ENCODE results near the gene PPP1R15B.
A peak's percentile ranks its signal among the peaks of the same experiment; 100 is the strongest.

PPP1R15B gene

GRCh38 chr1:204420039-204421004, 8.7 kb upstream of the PPP1R15B start:
- DNase-seq (ENCODE audit: low spot score): no peak

GRCh38 chr1:204419064-204419403, 7.4 kb upstream of the PPP1R15B start:
- no peak for DNase-seq (ENCODE audit: low spot score)

DNA sequence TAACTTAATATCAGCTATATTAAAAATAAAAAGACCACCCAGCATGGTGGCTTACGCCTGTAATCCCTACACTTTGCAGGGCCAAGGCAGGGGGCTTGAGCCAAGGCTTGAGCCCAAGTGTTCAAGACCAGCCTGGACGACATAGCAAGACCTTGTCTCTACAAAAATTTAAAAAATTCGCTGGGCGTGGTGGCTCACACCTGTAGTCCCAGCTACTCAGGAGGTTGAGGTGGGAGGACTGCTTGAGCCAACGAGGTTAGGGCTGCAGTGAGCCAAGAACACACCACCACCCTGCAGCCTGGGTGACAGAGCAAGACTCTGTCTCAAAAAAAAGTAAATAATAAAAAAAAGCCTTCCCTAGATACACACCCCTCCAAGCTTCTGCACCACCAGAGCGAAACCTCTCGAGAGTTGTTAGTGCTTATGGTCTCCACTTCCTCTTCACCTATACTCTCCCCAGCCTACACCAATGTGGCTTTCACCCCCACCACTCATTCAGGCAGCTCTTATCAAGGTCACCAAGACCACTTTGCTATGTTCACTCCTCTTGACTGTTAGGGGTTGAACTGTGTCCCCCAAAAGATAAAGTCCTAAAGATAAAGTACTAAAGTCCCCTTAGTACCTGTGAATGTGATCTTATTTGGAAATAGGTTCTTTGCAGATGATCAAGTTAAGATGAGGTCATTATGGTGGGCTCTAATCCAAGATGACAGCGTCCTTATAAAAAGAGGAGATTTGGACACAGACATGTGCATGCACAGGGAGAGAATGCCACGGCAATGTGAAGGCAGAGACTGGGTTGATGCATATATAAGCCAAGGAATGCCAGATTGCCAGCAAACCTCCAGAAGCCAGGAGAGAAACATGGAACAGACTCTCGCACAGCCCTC, 6.8 kb upstream of the PPP1R15B start:
- peak; percentile 38 for DNase-seq (ENCODE audit: low spot score)

DNA sequence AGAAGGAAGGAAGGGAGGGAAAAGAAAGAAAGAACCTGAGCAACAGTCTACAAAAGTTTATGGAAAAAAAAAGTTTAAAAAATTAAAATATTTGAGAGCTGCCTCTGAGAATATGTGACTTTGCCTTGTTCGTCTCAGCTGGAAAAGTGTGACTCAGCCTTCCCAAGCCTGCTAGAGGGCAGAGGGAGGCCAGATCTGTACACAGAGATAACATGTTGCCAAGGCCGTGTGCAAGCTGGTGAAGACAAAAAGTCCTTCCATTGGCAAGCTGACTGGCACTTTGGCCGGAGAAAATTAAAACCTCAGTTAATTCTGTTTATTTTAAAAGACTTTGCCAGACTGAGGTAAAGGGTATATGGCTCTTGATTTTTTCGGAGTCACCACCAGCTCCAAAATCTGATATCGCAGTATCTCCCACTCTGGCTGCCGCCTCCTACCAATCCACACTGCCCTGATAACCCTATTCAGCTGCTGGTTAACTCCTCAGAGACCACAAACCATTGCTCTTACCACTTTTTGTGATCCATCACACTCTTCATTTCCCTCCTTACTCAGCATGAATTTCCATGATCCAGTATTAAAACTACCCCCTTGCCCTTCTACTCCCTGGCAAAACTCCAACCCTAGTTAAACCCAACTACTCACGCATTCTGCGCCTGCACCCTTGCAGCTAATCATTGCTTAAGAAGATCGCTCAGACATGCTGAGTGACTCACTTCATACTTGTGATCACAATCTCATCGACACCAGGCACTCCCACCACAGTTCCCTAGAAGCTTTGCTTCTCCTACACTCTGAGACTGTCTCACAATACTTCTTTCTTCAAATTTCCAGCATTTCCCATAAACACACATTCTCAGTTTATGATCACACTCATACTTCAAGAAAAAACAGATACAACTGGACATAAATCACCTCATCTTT, 5.7 kb upstream of the PPP1R15B start:
- no peak for DNase-seq (ENCODE audit: low spot score)

DNA sequence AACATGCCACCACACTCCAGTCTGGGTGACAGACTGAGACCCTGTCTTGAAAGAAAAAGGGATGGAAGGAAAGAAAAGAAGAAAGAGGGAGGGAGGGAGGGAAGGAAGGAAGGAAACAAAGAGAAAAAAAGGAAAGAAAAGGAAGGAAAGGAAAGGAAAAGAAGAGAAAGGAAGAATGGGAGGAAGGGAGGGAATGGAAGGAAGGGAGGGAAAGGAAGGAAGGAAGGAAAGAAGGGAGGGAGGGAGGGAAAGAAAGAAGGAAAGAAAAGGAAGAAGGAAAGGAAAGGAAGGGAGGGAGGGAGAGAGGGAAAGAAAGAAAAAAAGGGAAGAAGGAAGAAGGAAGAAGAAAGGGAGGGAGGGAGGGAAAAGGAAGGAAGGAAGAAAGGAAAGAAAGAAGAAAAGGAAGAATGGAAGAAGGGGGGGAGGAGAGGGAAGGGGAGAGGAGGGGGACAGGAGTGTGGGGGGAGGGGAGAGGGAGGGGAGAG, 5.0 kb upstream of the PPP1R15B start:
- DNase-seq (ENCODE audit: low spot score): no peak

DNA sequence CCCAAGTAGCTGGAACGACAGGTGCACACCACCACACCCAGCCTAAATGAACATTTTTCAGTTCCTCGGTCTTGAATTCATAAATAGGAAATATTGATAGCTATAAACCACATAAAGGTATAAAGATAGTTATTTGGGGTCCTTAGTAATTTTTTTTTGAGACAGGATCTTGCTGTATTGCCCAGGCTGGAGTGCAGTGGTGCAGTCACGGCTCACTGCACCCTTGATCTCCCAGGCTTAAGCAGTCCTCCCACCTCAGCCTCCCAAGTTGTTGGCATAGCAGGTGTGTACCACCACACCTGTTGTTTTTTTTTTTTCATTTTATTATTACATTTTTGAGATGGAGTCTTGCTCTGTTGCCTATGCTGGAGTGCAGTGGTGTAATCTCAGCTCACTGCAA, 3.7 kb upstream of the PPP1R15B start:
- no peak for DNase-seq (ENCODE audit: low spot score)

- DNase-seq (ENCODE audit: low spot score): no peak
Observed at GRCh38 chr1:204414016-204414415, 2.4 kb upstream of the PPP1R15B start.

DNA sequence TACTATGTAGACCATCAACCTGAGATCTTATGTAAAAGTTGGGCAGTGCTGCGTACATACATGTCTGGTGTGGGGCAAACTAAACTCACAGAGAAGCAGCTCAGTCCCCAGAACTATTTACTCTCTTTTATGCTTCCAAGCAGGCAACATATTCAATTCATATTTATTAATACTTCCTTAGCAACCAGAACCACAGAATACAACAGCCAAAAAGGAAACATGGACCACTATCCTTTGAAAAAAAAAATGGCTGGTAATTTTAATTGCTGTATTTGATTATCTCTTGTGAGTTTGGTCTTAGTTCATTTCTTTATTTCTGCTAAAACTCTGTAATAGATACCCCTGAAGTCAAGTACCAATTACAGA, 1.5 kb upstream of the PPP1R15B start:
- DNase-seq (ENCODE audit: low spot score): no peak

DNA sequence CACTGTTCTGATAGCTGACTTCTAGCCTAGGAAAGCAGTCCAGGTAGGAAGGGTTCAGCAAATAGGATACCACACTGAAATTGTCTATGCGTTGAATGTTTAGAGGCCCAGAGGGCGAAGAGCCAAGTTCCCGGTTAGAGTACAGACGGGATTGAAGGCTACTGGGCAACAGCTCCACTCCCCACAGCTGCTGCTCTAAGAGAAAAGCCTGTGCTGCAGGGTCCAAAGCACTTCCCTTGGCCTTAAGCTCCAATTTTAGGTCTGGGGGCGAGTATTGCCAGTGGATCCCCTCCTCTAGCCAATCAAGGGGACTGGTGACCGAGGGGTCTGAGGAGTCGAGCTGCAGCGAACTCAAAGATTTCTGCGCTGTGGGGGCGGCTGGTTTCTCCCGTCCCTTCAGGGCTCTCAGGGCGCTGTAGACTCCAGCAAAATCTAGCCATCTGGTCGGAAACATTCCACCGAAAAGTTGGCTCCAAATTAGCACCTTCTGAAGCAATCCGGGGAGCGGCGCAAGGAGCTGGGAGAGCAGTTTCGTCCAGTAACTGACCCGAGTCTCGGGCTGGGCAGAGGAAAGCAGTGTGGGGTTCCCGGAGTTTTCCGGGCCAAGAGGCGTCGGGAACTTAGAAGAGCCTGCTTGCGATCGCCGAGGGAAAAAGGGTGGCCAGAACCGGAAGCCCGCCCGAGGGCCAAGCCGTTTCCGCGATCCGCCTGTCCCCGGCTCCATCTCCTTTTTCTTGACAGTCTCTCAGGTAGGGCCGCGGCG, 748 bp downstream of the PPP1R15B start:
- DNase-seq (ENCODE audit: low spot score): peak; percentile 62

DNA sequence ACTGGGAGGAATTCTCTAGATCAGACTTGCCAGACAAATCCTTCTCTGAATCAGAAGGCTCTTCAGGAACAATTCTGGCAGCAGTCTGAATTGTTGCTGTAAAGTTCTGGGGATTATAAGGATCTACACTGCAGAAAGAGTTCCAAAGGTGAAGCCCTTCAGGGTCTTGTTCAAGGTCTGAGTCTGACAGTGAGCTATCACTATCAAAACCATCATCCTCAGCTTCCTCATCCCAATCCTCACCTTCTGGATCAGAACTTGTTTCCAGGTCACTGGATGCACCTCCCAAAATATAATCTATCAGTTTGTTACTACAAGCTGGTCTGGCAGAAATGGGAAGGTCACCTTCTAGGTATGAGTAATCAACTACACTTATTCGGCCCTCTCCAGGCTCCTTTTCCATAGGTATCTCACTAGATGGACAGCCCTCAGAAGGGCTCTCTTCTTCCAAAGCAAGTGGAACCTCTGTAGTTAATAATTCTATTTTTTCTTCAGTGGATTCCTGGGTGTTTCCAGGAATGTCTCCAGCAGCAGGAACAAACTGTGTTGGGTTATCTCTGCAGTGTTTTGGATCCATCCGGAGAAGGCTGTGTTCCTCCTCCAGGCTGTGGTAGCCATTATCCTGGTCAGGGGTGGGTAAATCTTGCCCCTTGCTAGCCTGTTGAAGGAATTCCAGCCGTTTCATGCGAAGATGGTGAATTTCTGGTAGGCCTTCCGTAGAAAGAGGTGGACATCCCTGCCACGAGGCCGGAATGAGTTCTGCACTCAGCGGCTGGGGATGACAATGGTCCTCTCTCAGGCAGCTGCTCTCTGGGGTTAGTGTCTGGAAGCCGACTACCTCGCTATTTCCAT, 1.6 kb downstream of the PPP1R15B start:
- DNase-seq (ENCODE audit: low spot score): no peak

DNA sequence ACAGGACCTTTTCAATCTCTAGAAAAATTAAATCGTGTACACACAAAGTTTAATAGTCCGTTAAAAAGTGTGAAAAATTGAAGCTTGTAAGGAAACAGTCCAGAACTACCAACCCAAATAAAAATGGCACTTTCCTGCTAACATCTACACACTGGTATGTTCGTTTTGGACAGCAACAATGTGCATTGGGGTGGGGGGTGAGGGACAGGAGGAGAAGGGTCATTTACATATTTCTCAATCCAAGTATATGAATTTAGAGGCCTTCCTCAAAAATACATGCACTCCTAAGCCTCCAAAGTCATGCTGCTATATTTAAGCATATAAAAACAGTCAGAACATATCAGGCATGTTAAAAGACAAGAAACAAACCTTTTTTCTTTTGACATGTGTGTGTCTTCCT, 2.5 kb downstream of the PPP1R15B start:
- no peak for DNase-seq (ENCODE audit: low spot score)

DNA sequence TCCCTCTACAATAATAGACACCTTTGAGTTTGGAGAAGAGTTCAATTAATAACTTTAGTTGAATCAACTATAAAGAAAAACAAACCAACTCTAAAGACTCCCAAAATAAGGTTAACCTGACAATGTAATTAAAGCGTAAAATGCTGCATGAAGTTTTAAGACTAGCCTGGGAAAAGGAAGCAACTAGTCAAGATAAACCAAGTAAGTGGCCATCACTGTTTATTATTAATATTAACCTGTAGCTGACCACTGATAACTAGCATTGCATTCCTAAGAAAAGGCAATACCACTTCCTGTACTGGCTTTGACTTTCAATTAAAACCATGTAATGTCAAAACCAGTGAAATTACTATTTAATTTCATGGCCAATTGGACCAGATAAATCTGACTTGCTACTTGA, 3.0 kb downstream of the PPP1R15B start:
- DNase-seq (ENCODE audit: low spot score): no peak

DNA sequence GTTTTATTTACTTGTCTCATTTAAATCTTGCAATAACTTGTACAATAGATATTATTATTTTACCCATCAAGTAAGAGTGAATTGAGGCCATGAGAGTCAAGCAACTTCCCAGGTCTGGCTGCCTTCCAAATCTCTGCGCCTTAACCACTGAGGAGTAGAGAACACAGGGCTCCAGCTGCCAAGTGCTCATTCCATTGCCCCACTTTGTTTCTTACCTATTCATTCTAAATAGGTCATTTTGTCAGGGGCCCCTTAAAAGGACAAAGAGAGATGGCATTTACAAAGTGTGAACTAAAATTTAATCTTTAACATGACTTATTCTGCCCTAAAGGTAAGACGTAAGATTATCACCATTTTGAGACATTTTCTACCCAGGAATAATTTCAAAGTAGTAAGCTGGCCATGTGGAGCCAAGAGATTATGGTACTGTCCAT, 3.5 kb downstream of the PPP1R15B start:
- DNase-seq (ENCODE audit: low spot score): no peak

DNA sequence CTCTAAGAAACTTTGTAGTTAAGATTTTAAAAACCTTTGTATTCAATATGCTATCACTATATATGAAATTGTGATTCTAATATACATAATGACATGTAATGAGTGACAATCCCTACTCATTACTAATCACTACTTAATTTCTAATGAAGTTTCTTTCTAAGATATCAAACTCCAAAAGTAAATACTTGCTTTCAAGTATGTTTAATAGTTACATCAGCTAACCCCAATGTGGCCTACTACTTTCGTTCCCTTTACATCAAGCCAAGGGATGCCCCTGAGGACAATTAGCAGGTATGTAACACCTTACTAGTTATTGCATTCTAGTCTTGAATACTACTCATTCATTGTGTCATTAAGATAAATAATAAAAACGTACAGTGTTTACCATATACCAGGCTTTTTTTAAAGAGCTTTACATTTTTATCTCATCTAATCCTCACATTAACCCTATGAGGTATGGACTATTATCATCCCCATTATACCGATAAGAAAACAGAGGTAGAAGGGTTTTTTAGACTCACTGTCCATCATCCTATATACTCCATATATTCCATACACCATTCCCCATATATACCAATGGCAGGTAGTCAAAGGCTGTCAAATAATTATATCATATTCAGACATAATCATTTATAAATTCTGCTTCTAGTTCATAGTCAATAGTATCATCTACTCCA, 4.2 kb downstream of the PPP1R15B start:
- no peak for DNase-seq (ENCODE audit: low spot score)

- DNase-seq (ENCODE audit: low spot score): no peak
Observed at GRCh38 chr1:204406621-204407020, 5.0 kb downstream of the PPP1R15B start.

DNA sequence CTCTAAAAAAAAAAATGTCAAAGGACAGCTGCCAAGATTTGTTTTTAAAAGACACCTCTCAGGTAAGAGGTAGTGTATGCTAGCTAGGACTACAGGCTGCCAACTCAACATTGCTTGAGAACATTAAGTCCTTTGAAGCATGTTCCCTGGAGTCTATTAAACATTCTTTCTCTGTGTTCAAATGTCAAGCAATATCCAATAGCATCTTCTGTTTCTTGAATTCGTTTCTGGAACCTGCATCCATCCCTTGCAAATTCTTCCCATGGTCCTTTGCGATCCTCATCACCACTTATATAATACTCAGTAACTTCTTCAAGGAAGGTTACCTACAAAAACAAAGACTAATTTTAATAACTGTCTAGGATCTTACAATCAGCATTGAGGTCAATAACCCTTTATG, 5.6 kb downstream of the PPP1R15B start:
- no peak for DNase-seq (ENCODE audit: low spot score)

- DNase-seq (ENCODE audit: low spot score): no peak
Observed at GRCh38 chr1:204404629-204405028, 7.0 kb downstream of the PPP1R15B start.

- DNase-seq (ENCODE audit: low spot score): no peak
Observed at GRCh38 chr1:204402391-204402790, 9.2 kb downstream of the PPP1R15B start.

DNA sequence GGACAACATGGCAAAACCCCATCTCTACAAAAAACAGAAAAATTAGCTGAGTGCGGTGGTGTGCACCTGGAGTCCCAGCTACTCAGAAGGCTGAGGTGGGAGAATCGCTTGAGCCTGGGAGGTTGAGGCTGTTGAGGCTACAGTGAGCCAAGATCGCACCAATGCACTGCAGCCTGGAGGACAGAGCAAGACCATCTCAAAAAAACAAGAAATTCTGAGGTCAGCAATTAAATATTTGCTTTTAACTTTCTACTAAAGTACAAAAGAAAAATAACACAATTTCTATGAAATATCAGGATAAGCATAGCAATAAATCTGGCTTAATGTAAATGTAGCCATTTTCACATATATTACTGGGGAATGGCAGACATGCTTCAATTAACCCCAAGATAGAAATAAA, 9.9 kb downstream of the PPP1R15B start:
- DNase-seq (ENCODE audit: low spot score): no peak
